Dermis blood vessel endothelial cell (primary cell): ENCODE results near the gene KLF9. TPM values are rescaled to one million over a fixed set of nuclear protein-coding genes. Genes with fewer than 3 reads are reported as not detected.
A peak's percentile ranks its signal among the peaks of the same experiment; 100 is the strongest.

Experiments used
- DNase-seq: peaks from one replicate; pipeline ENCODE4 v3.0.0; 2010
- total RNA-seq: library from RNA; depleted of rRNA; stranded (reverse); fragments of >200 nt; gene quantifications from 2 replicates; pipeline ENCODE4 v1.2.3, GENCODE V29; 2014

KLF9 gene
- 31.0 and 38.8 TPM in 2 replicates for total RNA-seq

DNA sequence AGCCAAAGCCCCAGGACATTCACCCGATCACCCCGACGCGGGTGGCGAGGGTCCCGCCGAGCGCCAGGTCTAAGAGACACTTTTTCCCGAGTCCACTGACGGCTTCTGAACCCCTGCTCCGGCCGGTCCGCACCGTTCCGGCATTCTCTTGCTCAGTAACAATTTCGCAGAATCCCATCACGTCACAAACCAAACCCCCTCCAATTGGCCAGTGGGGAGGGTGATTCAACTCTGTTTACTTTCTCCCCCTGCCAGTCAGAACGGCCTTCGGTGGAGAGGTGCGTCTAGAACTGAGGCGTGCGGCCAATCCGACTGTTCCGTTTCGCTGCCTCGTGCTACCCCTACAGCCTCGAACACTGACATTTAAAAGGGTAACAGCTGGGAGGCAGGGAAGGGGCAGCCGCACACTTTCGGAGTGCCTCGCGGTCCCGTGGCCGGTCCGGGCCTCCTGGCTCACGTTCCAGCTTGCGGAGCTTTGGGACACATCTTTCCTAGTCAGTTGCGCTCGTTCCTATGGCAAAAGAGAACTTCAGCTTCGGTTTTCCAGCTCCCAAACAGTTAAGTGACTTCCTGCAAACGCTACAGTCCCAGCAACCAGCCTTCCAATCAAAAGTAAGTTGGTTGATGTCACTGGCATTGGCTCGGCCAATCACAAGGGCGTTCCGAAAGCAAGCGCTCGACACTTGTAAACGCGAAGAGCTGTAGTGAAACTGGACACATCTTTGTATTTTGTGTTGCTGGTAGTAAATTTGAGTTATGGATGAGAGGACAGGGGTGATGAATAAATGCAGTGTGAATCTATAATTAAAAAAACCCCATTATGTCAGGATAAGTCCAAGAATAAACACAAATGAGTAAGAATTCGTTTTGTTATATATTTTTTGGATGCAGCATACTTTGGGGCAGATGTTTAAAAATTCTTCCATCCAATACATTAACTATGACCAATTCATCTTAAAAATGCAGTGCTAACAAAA, at the start of gene KLF9:
KLF9 (minus strand) TSS at position 859 of the 977 bp plus-strand sequence. CDS start 1,294 bp downstream, outside the sequence.
- DNase-seq: peak; percentile 99

DNA sequence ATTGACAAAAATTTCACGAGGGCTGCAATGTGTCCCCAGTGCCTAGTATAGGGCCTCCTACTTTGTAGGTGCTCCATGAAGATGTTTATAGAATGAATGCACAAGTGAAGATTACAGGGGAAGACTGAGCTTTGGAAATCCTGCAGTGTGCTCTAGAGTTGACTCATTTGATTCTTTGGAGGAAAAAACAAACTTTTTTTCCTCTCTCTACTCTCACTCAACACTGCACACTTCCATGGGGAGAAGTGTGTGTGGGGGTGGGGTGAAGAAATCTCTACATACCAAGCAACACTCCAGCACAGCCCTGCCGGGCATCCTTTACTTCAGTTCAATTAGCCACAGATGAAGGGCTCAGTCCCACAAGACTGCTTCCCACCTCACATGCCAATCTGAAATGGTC, 49.4 kb upstream of the KLF9 start:
- DNase-seq: no peak

DNA sequence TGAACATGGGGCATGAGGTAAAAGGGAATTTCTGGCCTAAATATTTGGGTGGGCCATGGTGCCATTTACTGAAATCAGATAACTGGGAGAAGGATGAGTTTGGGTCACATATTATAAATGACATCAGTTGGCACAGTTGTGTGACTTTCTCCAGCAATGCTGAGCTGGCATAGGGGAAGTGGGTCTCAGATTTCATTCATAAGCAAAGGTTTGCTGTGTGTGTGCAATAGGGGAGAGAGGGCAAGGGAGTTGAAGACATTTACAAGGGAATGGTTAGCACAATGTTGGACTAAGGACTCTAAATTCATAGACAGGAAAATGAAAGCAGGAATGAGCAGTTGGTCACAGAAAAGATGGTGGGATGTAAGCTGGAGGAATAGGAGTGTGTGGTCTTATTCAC, 47.8 kb upstream of the KLF9 start:
- DNase-seq: no peak

GRCh38 chr9:70457235-70457634, 42.8 kb upstream of the KLF9 start:
- DNase-seq: no peak

DNA sequence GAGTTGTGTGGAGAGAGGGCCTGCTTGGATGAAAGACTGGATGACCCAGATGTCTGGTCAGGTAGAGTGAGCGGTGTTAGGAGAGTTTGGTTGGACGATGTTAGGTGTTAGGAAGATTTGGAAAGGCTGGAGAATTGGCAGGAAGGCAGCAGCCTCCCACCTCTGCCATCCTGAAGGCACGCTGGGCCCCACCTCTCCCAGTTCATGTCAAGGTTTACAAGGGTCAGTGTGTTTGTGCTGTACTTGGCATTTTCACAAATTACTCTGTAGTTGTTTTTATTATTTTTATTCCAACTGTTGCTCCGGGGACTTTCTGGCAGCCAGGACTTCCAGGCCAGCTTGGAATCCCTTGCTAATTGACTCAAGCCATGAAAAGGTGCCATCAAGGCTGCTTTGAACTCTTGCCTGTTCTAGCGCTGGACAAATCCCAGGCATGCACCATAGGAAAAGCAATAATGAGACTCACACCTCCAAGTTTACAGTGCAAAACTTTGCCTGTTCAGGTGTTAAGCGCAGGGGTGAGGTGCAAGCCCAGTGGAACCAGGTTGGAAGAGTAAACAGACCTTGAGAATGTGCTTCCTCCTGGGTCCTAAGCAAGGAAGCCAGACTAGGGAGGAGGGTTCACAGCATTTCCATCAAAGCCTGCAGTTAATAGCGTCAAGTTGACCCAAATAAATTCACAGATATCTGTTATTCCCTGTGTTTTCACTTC, 41.7 kb upstream of the KLF9 start:
- no peak for DNase-seq

DNA sequence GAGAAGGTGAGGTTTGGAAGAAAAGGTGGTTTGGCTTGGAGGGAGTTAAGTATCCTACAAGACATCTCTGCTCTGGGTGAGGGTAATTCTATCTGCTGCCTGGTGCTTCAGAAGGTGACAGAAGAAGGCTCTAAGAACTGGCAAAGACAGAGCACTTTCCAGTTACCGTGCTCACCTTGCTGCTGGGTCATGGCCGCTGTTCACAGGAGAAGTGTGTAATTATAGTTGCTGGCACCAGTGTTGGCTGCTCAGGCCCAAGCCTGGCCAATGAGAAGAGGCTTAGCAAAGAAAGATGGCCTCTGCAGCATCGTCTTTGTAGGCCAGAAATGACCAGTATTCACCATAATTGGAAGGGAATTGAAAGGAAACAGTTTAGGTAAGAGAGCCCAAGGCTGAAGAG, 37.9 kb upstream of the KLF9 start:
- DNase-seq: no peak

- no peak for DNase-seq
These were observed 37.3 kb upstream of the KLF9 start for GRCh38 chr9:70451765-70452164.

GRCh38 chr9:70450738-70451137, 36.3 kb upstream of the KLF9 start:
- DNase-seq: no peak

GRCh38 chr9:70449461-70449860, 35.0 kb upstream of the KLF9 start:
- no peak for DNase-seq

DNA sequence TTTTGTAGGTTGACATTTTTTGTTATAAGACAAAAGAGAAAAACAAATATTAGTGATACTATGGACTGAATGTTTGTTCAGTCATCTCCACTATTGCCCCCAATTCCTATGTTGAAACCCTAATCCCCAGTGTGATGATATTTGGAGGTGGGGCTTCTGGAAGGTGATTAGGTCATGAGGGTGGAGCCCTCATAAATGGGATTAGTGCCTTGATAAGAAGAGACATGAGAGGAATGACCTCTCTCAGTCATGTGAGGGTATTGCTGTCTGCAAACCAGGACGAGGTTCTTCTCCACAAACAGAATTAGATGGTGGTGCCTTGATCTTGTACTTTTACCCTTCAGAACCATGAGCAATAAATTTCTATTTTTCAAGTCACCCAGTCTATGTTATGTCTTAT, 34.5 kb upstream of the KLF9 start:
- no peak for DNase-seq

DNA sequence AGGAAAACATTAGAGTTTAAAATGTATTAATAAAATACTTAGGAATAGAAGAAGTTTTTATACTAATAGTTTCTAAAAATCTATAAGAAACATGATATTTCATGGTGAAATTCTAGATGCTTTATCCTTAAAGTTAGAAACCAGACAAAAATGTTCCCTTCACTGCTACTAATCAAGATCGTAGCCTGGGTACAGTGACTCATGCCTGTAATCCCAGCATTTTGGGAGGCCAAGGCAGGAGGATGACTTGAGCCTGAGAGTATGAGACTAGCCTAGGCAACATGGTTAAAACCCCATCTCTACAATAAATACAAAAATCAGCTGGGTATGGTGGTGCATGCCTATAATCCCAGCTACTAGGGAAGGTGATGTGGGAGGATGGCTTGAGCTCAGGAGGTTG, 30.4 kb upstream of the KLF9 start:
- no peak for DNase-seq

DNA sequence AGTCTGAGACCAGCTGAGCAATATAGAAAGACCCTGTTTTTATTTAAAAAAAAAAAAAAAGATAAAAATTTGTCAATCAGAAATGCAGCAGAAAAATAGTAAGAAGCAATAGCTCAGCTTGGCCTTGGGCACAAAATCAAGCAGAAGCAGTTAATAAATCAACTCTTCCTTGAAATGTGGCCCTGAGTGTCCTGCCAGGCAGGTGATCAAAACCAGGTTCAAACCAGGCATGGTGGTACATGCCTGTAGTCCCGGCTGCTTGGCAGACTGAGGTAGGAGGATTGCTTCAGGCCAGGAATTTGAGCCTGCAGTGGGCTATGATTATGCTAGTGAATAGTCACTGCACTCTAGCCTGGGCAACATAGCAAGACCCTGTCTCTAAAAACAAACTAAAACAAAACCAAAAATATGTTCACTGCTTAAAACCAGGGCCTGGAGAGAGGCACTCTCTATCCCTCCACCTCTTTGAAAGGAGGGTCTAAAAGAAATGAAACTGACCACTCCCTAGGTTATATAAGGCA, 27.9 kb upstream of the KLF9 start:
- DNase-seq: no peak

DNA sequence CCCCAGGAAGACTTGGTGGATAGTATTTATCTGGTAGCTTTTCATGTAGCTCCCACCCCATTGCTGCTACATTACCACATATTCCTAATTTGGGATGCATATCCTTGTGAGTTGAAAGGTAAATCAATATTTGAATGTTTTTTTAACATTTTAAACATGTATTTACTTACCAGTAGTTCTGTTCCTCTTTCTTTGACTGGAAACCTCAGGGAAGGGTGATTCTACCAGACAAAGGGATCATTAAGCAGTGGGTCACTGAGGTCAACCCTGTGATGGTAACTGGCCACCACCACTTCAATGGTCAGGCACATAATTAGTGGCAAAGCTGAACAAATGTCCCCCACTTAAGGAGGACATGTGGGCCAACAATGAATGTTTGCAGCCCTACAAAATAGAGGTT, 27.2 kb upstream of the KLF9 start:
- DNase-seq: no peak

GRCh38 chr9:70439991-70440706, 25.7 kb upstream of the KLF9 start:
- no peak for DNase-seq

DNA sequence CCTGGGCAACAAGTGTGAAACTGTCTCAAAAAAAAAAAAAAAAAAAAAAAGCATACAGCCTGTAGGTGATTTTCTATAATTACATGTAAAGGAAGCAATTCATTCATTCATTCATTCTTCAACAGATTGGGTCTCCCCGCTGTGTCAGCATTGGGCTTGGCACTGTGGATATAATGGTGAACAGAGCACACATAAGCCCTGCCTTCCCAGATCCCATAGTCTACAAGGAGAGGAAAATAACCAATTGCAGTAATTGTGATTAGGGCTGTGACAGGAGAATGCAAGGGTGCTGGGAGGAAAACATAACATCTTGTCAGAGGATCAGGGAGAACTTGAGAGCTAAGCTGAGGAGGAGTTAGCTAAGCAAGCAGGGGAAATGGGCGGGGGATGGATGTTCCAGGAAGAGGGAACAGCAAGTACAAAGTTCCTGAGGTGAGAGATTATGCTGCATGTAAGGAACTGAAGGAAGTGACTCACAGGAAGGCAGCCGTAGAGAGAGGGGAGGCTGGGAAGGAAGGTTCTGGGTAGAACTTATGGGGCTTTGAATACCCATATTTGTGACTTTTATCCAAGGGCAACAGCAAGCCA, 24.0 kb upstream of the KLF9 start:
- DNase-seq: peak; percentile 93

DNA sequence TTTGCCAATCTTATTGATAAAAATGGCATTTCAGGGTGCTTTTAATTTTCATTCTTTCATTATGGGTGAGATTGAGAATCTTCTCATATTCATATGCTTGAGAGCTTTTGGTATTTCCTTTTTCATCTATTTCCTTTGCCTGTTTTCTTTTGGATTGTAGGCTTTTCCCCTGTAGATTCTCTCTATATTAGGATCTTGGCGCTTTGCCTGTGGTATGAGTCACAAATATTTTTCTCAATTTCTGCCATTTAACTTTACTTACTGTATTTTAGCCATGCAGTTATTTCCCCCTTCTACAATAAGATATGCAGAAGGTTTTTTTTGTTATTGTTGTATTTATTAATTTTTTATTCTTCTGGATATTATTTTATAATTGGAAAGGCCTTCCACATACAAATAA, 21.5 kb upstream of the KLF9 start:
- DNase-seq: peak; percentile 80

DNA sequence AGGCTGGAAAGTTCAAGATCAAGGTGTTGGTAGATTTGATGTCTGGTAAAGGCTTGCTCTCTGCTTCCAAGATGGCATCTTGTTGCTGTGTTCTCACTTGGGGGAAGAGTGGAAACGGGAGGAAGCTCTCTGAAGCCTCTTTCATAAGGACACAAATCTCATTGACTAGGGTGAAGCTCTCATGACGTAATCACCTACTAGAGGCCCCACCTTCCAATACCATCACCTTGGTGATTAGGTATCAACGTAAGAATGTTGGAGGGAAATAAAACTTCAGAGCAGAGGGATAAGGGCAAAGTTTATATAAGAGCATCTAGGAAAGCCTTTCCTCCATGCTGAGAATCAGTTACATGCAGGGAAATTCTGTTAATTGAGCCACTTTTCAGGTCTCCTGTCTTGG, 15.4 kb upstream of the KLF9 start:
- DNase-seq: no peak

GRCh38 chr9:70428781-70429180, 14.3 kb upstream of the KLF9 start:
- DNase-seq: no peak

GRCh38 chr9:70427161-70427945, 12.9 kb upstream of the KLF9 start:
- DNase-seq: no peak

- no peak for DNase-seq
These were observed 10.7 kb upstream of the KLF9 start for GRCh38 chr9:70425192-70425591.

- no peak for DNase-seq
These were observed 8.1 kb upstream of the KLF9 start for GRCh38 chr9:70422371-70423043.
